ENCODE data around the gene GRB7.

Gene GRB7

DNA sequence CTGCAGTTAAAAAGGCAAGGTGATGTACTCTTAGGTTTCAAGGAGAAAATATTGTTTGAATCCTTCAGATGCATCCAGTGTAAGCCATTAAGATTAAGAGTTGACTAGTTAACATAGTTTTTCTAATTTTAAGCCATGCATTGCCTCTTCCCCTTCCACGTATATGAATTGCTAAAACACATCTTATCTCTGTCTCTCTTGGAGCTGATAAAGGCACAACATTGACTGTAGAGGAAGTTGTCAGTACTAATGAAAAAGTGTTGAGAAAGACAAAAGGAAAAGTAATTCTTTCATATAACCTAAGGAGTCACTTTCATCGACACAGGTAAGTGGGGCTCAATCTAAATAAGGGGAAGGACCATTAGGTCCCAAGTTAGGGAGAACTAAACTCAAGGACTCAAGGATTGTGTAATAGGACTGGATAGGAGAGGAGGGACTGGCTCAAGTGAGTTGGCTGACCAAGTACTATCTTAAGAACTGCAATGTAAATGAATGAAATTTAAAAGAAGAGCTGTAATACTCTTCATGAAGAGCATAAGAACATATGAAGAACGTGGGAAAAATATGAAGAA is 55.6 kb downstream of the GRB7 start:
- FAIRE-seq (no peak), DNase-seq (ENCODE audit: insufficient read length, low spot score) (no peak)
- TF ChIP-seq SPI1 (IDR thresholded peaks at IDR 0.05; ENCODE audit: low read depth, low read length) (no peak), POU2F2 (IDR thresholded peaks at IDR 0.05; ENCODE audit: low read depth, low read length) (no peak), PAX5 (IDR thresholded peaks at IDR 0.05; ENCODE audit: insufficient read depth, low read length, severe bottlenecking) (no peak), POLR2A (IDR thresholded peaks at IDR 0.05; ENCODE audit: low read depth, low read length) (no peak), TAF1 (IDR thresholded peaks at IDR 0.05; ENCODE audit: low read depth, low read length) (no peak), POLR2AphosphoS5 (IDR thresholded peaks at IDR 0.05; ENCODE audit: low read depth, low read length) (no peak)

DNA sequence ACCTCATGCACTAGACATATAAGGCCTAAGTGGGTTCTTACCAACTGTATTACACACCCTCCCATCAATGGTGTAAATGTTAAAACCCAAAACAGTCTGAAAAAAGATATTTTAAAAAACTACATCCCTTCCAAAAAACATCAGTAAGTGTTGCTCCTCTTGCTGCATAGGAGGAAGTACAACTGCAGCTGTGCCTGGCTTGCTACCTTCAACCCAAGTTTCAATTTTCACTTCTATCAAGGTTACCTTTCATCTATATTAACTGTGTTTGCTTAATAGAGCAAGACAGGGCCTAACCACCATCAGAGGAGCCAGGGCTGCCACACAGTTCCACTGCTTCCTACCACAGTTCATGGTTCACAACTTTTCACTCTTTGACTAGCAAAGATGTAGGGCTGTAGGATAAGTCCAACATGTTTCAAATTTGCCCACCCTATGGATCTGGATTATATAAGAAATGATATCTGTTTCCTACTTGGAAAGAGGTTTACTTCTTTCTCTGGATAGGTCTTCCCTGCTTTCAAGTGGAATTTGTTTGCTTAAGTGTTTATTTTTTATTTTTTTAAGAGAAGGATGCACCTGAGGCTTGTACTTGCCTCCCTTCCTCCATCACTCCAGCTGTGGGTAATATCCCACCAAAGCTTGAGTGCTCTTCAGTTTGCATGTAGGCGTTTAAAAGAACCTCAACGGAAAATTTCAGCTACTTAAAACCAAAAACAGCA is 56.7 kb downstream of the GRB7 start:
- no peak for DNase-seq (ENCODE audit: insufficient read length, low spot score)
- peak; percentile 44; the same call in 1 of the 2 replicates for TF ChIP-seq POLR2A (IDR thresholded peaks at IDR 0.05; ENCODE audit: low read depth, low read length)
- TF ChIP-seq TAF1 (IDR thresholded peaks at IDR 0.05; ENCODE audit: low read depth, low read length), result peak; percentile 39; the same call in 1 of the 2 replicates
- TF ChIP-seq PAX5 (IDR thresholded peaks at IDR 0.05; ENCODE audit: insufficient read depth, low read length, severe bottlenecking), result peak; percentile 85
- TF ChIP-seq POLR2AphosphoS5 (IDR thresholded peaks at IDR 0.05; ENCODE audit: low read depth, low read length), result no peak
- TF ChIP-seq SPI1 (IDR thresholded peaks at IDR 0.05; ENCODE audit: low read depth, low read length), result peak; percentile 65
- TF ChIP-seq POU2F2 (IDR thresholded peaks at IDR 0.05; ENCODE audit: low read depth, low read length), result peak; percentile 66
- FAIRE-seq, result peak; percentile 99

Measured in GM12891 (cell line).